Left kidney (tissue), 2 donors: Measurements from ENCODE around the gene NDNF. TPM values are rescaled to one million over a fixed set of nuclear protein-coding genes. Genes with fewer than 3 reads are reported as not detected.

Experiments
- DNase-seq: peaks from one replicate; pipeline ENCODE4 v3.0.0-alpha.2; 2013
- polyA plus RNA-seq: library from polyadenylated mRNA; unstranded; fragments of 120-200 nt; gene quantifications from one replicate; pipeline ENCODE4 v1.2.1, GENCODE V29; 2013; ENCODE audit not compliant: insufficient read length

Gene NDNF
- polyA plus RNA-seq, 1 donor, result 84.9 TPM

- DNase-seq, result no peak
These were observed 685 bp upstream of the NDNF start for GRCh38 chr4:121073004-121073435.

- DNase-seq, result no peak
These were observed 603 bp downstream of the NDNF start for GRCh38 chr4:121071640-121072223.

- peak; percentile 35 for DNase-seq
These were observed 1.4 kb downstream of the NDNF start for GRCh38 chr4:121070696-121071639.

- no peak for DNase-seq
These were observed 2.1 kb downstream of the NDNF start for GRCh38 chr4:121070274-121070673.

GRCh38 chr4:121069430-121069829 lies 2.9 kb downstream of the NDNF start:
- no peak for DNase-seq

GRCh38 chr4:121064482-121064881 lies 7.9 kb downstream of the NDNF start:
- no peak for DNase-seq

- DNase-seq, result no peak
These were observed 9.8 kb downstream of the NDNF start for GRCh38 chr4:121062521-121062920.

GRCh38 chr4:121061861-121062260 lies 10.5 kb downstream of the NDNF start:
- no peak for DNase-seq

- DNase-seq, result no peak
These were observed 11.1 kb downstream of the NDNF start for GRCh38 chr4:121061215-121061614.

- no peak for DNase-seq
These were observed 14.8 kb downstream of the NDNF start for GRCh38 chr4:121057466-121057922.

GRCh38 chr4:121056066-121056465 lies 16.3 kb downstream of the NDNF start:
- no peak for DNase-seq

GRCh38 chr4:121054373-121054772 lies 18.0 kb downstream of the NDNF start:
- DNase-seq, result no peak

GRCh38 chr4:121053601-121054143 lies 18.7 kb downstream of the NDNF start:
- no peak for DNase-seq

GRCh38 chr4:121050300-121050699 lies 22.0 kb downstream of the NDNF start:
- DNase-seq, result no peak

GRCh38 chr4:121049072-121049599 lies 23.2 kb downstream of the NDNF start:
- no peak for DNase-seq

- no peak for DNase-seq
These were observed 24.2 kb downstream of the NDNF start for GRCh38 chr4:121048165-121048564.

GRCh38 chr4:121041307-121042090 lies 30.8 kb downstream of the NDNF start:
- no peak for DNase-seq

GRCh38 chr4:121034017-121034416 lies 38.3 kb downstream of the NDNF start:
- no peak for DNase-seq

GRCh38 chr4:121030711-121031110 lies 41.6 kb downstream of the NDNF start:
- DNase-seq, result no peak

GRCh38 chr4:121030131-121030530 lies 42.2 kb downstream of the NDNF start:
- DNase-seq, result no peak

- no peak for DNase-seq
These were observed 46.3 kb downstream of the NDNF start for GRCh38 chr4:121026034-121026433.

- no peak for DNase-seq
These were observed 46.8 kb downstream of the NDNF start for GRCh38 chr4:121025540-121025939.
